ENCODE results near the gene ZNRF3. TPM values are rescaled to one million over a fixed set of nuclear protein-coding genes. Genes with fewer than 3 reads are reported as not detected.

ZNRF3 gene
- total and polyA plus RNA-seq, 4 donors: 3.5 to 10.2 (median 6.9) TPM

DNA sequence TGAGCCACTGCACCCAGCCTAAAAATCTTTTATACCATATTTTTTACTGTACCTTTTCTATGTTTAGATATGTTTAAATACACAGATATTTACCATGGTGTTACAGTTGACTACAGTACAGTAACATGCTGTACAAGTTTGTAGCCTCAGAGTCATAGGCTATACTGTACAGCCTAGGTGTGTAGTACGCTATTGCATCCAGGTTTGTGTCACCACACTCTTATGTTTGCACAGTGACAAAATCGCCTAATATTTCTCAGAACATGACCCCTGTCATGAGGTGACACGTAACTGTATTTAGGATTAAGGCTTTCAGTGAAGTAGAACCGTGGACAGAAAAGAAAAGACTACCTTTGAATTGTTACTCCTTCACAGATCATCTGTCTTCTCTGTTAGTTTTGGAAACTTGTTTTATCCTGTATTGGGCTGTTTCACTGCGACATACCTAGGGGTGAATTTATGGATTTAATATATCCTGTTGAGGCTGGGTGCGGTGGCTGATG lies 83.8 kb downstream of the ZNRF3 start:
- 93 to 97% methylated on average over 6 of the region's 6 CpGs for WGBS, 2 donors
- Histone ChIP-seq H3K9me3 (ENCODE audit: control insufficient read depth in 4 of 4, insufficient read depth in 3 of 4, low read length in 3 of 4) (no peaks in the 10 kb centered on the region), H3K4me1 (ENCODE audit: control insufficient read depth in 5 of 5, insufficient read depth in 5 of 5, low read length in 5 of 5) (peaks cover 0 to 4% (median 0%) of the 10 kb centered on the region in 5 donors), H3K4me3 (no peak overlapping the region), H3K36me3 (ENCODE audit: control insufficient read depth in 4 of 4, insufficient read depth in 4 of 4, low read length in 4 of 4) (peaks cover 0 to 2% (median 0%) of the 10 kb centered on the region in 4 donors), H3K9ac (ENCODE audit: insufficient read depth in 1 of 2, low read length in 2 of 2) (no peak overlapping the region), H3K27ac (ENCODE audit: low read depth in 1 of 2, low read length in 1 of 2) (no peak overlapping the region), H3K27me3 (ENCODE audit: control insufficient read depth in 3 of 3, insufficient read depth in 3 of 3, low read length in 2 of 3) (no peaks in the 10 kb centered on the region)
- TF ChIP-seq, protein P1, sequence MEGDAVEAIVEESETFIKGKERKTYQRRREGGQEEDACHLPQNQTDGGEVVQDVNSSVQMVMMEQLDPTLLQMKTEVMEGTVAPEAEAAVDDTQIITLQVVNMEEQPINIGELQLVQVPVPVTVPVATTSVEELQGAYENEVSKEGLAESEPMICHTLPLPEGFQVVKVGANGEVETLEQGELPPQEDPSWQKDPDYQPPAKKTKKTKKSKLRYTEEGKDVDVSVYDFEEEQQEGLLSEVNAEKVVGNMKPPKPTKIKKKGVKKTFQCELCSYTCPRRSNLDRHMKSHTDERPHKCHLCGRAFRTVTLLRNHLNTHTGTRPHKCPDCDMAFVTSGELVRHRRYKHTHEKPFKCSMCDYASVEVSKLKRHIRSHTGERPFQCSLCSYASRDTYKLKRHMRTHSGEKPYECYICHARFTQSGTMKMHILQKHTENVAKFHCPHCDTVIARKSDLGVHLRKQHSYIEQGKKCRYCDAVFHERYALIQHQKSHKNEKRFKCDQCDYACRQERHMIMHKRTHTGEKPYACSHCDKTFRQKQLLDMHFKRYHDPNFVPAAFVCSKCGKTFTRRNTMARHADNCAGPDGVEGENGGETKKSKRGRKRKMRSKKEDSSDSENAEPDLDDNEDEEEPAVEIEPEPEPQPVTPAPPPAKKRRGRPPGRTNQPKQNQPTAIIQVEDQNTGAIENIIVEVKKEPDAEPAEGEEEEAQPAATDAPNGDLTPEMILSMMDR (IDR thresholded peaks at IDR 0.05; ENCODE audit: control extremely low read depth, extremely low read depth): no peak
- DNase-seq (no peak), ATAC-seq (ENCODE audit: insufficient read depth, low FRiP score) (no peak)

DNA sequence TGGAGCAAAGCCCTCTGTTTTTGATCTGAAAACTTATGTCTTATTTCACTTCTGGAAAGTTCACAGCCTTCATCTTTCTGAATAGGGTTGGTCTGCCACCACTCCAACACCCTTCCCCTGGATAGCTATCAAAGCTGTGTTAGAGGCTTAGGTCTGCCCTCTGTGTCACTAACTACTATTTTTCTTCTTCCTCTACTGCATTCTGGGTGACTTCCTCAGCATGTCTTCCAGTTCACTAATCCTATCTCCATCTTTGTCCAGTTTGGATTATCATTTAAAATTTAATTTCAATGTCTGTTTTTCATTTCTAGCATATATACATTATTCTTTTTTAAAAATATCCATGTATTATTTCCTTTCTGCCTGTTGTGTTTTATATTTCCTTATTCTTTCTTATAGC lies 84.6 kb downstream of the ZNRF3 start:
- no peaks in the 10 kb centered on the region for H3K27me3 ChIP-seq (ENCODE audit: control insufficient read depth in 3 of 3, insufficient read depth in 3 of 3, low read length in 2 of 3)
- H3K9ac ChIP-seq (ENCODE audit: insufficient read depth in 1 of 2, low read length in 2 of 2): no peak overlapping the region
- H3K4me3 ChIP-seq: no peak overlapping the region
- H3K36me3 ChIP-seq (ENCODE audit: control insufficient read depth in 4 of 4, insufficient read depth in 4 of 4, low read length in 4 of 4): peaks cover 0 to 2% (median 0%) of the 10 kb centered on the region in 4 donors
- no peak for ATAC-seq (ENCODE audit: insufficient read depth, low FRiP score)
- H3K27ac ChIP-seq (ENCODE audit: low read depth in 1 of 2, low read length in 1 of 2): no peak overlapping the region
- no peaks in the 10 kb centered on the region for H3K9me3 ChIP-seq (ENCODE audit: control insufficient read depth in 4 of 4, insufficient read depth in 3 of 4, low read length in 3 of 4)
- DNase-seq: no peak
- TF ChIP-seq, protein P1 (IDR thresholded peaks at IDR 0.05; ENCODE audit: control extremely low read depth, extremely low read depth): no peak
- H3K4me1 ChIP-seq (ENCODE audit: control insufficient read depth in 5 of 5, insufficient read depth in 5 of 5, low read length in 5 of 5): peaks cover 0 to 4% (median 0%) of the 10 kb centered on the region in 5 donors

DNA sequence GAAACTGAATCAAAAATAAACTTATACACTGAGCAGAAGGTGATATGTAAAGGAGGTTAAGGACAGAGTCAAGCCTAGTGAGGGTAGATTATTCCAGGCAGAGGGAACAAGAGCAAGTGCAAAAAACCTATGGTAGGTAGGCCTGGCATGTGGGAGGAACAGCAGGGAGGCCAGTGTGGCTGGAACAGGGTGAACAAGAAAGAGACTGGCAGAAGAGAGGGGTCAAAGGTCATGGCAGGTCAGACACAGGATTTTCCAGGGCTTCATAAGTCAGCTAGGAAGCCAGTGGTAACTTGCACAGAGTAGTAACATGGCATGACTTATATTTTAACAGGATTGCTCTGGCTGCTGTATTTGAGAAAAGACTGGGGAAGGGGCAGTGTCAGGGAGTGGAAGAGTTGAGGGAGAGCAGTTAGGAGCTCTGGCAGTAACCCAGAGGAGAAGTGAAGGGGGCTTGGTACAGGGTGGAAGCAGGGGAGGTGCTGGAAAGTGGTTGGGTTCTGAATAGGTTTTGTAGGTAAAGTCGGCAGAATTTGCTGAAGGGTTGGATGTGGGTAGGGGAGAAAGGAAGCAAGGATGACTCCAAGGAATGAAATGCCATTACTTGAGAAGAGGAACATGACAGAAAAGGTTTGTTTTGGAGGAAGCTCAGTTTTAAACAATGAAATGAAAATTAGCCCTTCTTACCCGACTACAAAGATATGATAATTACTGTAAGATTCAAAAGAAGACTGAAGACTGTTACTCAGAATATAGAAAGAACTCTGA lies 86.2 kb downstream of the ZNRF3 start:
- TF ChIP-seq, protein P1 (IDR thresholded peaks at IDR 0.05; ENCODE audit: control extremely low read depth, extremely low read depth): no peak
- DNase-seq (no peak), ATAC-seq (ENCODE audit: insufficient read depth, low FRiP score) (no peak)
- H3K27ac ChIP-seq (ENCODE audit: low read depth in 1 of 2, low read length in 1 of 2): no peak overlapping the region
- H3K4me1 ChIP-seq (ENCODE audit: control insufficient read depth in 5 of 5, insufficient read depth in 5 of 5, low read length in 5 of 5): peaks cover 0 to 4% (median 0%) of the 10 kb centered on the region in 5 donors
- no peaks in the 10 kb centered on the region for H3K9me3 ChIP-seq (ENCODE audit: control insufficient read depth in 4 of 4, insufficient read depth in 3 of 4, low read length in 3 of 4)
- no peak overlapping the region for H3K9ac ChIP-seq (ENCODE audit: insufficient read depth in 1 of 2, low read length in 2 of 2)
- 70 to 75% methylated on average over 2 of the region's 2 CpGs for WGBS, 2 donors
- no peaks in the 10 kb centered on the region for H3K27me3 ChIP-seq (ENCODE audit: control insufficient read depth in 3 of 3, insufficient read depth in 3 of 3, low read length in 2 of 3)
- peaks cover 0 to 2% (median 0%) of the 10 kb centered on the region in 4 donors for H3K36me3 ChIP-seq (ENCODE audit: control insufficient read depth in 4 of 4, insufficient read depth in 4 of 4, low read length in 4 of 4)
- no peak overlapping the region for H3K4me3 ChIP-seq

All from lung (tissue), 12 donors.